ENCODE results near the gene MISP3.

The MISP3 gene

GRCh38 chr19:14061081-14061749 lies 11.4 kb upstream of the MISP3 start:
- no peak for TF ChIP-seq CTCF (IDR thresholded peaks at IDR 0.05; ENCODE audit: extremely low read depth, missing control alignments)
- peak; percentile 8 for DNase-seq (ENCODE audit: low spot score)

- no peak for DNase-seq (ENCODE audit: low spot score)
- no peak for TF ChIP-seq CTCF (IDR thresholded peaks at IDR 0.05; ENCODE audit: extremely low read depth, missing control alignments)
Measured at GRCh38 chr19:14061751-14062557, 10.6 kb upstream of the MISP3 start, which contains the start of gene PALM3. Gene PALM3, minus strand, starts transcription at chr19:14062076. Its CDS starts 96 bp downstream, at chr19:14061980.

GRCh38 chr19:14062558-14062855 lies 10.1 kb upstream of the MISP3 start:
- no peak for TF ChIP-seq CTCF (IDR thresholded peaks at IDR 0.05; ENCODE audit: extremely low read depth, missing control alignments)
- no peak for DNase-seq (ENCODE audit: low spot score)

GRCh38 chr19:14063105-14063504 lies 9.5 kb upstream of the MISP3 start:
- TF ChIP-seq CTCF (IDR thresholded peaks at IDR 0.05; ENCODE audit: extremely low read depth, missing control alignments): no peak

GRCh38 chr19:14066134-14066533 lies 6.5 kb upstream of the MISP3 start:
- TF ChIP-seq CTCF (IDR thresholded peaks at IDR 0.05; ENCODE audit: extremely low read depth, missing control alignments): no peak

More at GRCh38 chr19:14063105-14063504, 9.5 kb upstream of the MISP3 start:
- no peak for DNase-seq (ENCODE audit: low spot score)

GRCh38 chr19:14070268-14071050 lies 2.1 kb upstream of the MISP3 start:
- DNase-seq (ENCODE audit: low spot score): no peak
- no peak for TF ChIP-seq CTCF (IDR thresholded peaks at IDR 0.05; ENCODE audit: extremely low read depth, missing control alignments)

More at GRCh38 chr19:14066134-14066533, 6.5 kb upstream of the MISP3 start:
- no peak for DNase-seq (ENCODE audit: low spot score)
